Caco-2 (cell line): Measurements from ENCODE around the gene PRKAG1. TPM values are rescaled to one million over a fixed set of nuclear protein-coding genes. Genes with fewer than 3 reads are reported as not detected.
A peak's percentile ranks its signal among the peaks of the same experiment; 100 is the strongest.

Experiments
- BruUV-seq: library from RNA; stranded (reverse); fragments of 400-500 nt; replicated peaks from 2 replicates; lab custom pipeline; 2021; lab: Mats Ljungman, UMichigan
- CTCF ChIA-PET: fragments of 300-600 bp; sonication (Branson Sonifier 250); formaldehyde crosslinking; loops from one replicate; lab custom pipeline; 2022; ENCODE audit warnings: antibody characterized with exemption; lab: Charles Lee
- POLR2A ChIA-PET: fragments of 300-600 bp; sonication (Branson Sonifier 250); formaldehyde crosslinking; loops from one replicate; lab custom pipeline; 2022; ENCODE audit warnings: antibody characterized with exemption; lab: Charles Lee
- DNase-seq, 2 experiments: peaks; one replicate each; pipeline versions ENCODE4 v3.0.0 to v3.0.0-alpha.2; 2020 to 2022
- H3K27me3 ChIP-seq: replicated peaks from 2 replicates; pipeline ENCODE4 v1.6.0; 2011; ENCODE audit warnings: low read length; ENCODE audit not compliant: control insufficient read depth, insufficient read depth
- H3K36me3 ChIP-seq: 2 replicates; pipeline ENCODE4 v1.5.1; 2011; ENCODE audit warnings: low read length; ENCODE audit not compliant: control insufficient read depth, insufficient read depth
- H3K4me1 ChIP-seq: fragments of 250-450 bp; sonication (Bioruptor Pico); 2 replicates; pipeline ENCODE4 v1.5.1; 2020; ENCODE audit warnings: mild to moderate bottlenecking
- H3K4me3 ChIP-seq: 2 replicates; pipeline ENCODE4 v1.5.1; 2011; ENCODE audit warnings: low read depth, mild to moderate bottlenecking, control low read depth, low read length
- H3K9me3 ChIP-seq: fragments of 250-450 bp; sonication (Bioruptor Pico); 2 replicates; pipeline ENCODE4 v1.5.1; 2020; ENCODE audit warnings: mild to moderate bottlenecking, moderate library complexity
- H3K27ac Mint-ChIP-seq: one replicate; pipeline ENCODE4 v1.8.0; 2022; ENCODE audit warnings: mixed read lengths; ENCODE audit not compliant: unreplicated experiment
- H3K27me3 Mint-ChIP-seq: one replicate; pipeline ENCODE4 v1.8.0; 2022; ENCODE audit warnings: mixed read lengths; ENCODE audit not compliant: insufficient read depth, unreplicated experiment
- H3K36me3 Mint-ChIP-seq: one replicate; pipeline ENCODE4 v1.8.0; 2022; ENCODE audit warnings: mild to moderate bottlenecking, mixed read lengths; ENCODE audit not compliant: insufficient read depth, unreplicated experiment
- H3K4me1 Mint-ChIP-seq: one replicate; pipeline ENCODE4 v1.8.0; 2022; ENCODE audit warnings: low read depth, mixed read lengths; ENCODE audit not compliant: unreplicated experiment
- H3K4me3 Mint-ChIP-seq: one replicate; pipeline ENCODE4 v1.8.0; 2022; ENCODE audit warnings: mild to moderate bottlenecking, moderate library complexity, mixed read lengths; ENCODE audit not compliant: unreplicated experiment
- H3K9me3 Mint-ChIP-seq: one replicate; pipeline ENCODE4 v1.8.0; 2022; ENCODE audit warnings: mixed read lengths; ENCODE audit not compliant: unreplicated experiment
- intact Hi-C: fragments of 100-400 bp; cut with micrococcal nuclease; formaldehyde crosslinking; loops from one replicate; pipeline ENCODE4 v1.10.0; 2022; ENCODE audit not compliant: unreplicated experiment
- total RNA-seq: library from RNA; stranded (reverse); gene quantifications from 2 replicates; pipeline ENCODE4 v1.2.3, GENCODE V29; 2022
- TF ChIP-seq, protein P1 (sequence below), 2 experiments: fragments of 200-600 bp in 1 of 2; IDR thresholded peaks; 1 replicate in 1 of 2; 2 replicates in 1 of 2; pipeline versions ENCODE4 v1.5.1 to v1.8.0; 2011 to 2022; ENCODE audit warnings: antibody characterized with exemption in 1 of 2, control low read depth in 1 of 2, inconsistent platforms in 1 of 2, low read depth in 1 of 2, low read length in 1 of 2, mild to moderate bottlenecking in 1 of 2, moderate library complexity in 1 of 2; ENCODE audit not compliant: insufficient read depth in 1 of 2, severe bottlenecking in 1 of 2, unreplicated experiment in 1 of 2

The PRKAG1 gene
- total RNA-seq, 1 experiment from 2014 or later: 60.3 TPM

DNA sequence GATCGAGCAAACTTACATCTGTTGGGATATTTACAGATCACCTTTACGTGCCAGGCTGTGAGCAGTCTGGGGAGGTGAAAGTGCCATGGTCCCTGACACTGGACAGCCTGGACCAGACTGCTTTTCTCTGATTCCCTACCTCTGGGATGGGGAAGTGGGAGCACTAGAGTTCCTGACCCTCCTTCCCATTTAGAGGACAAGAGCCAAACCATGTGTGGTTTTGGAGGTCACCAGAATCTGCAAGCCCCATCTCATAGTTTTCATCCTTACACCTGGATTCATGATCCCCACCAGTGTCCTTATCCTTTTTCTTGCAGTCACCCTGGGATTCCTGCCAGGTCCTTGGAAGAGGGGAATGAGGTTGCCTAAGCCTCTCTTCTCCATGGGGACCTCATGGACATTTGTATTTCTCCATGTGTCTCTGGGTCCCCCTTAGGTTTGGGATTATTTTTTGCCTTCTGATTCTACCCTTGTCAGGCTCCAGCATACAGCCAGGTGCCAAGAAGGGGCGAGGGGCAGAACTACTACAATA, 45.6 kb downstream of the PRKAG1 start:
- Mint-ChIP-seq H3K27ac (no peak overlapping the region), H3K9me3 (no peaks in the 10 kb centered on the region), H3K4me3 (no peak overlapping the region), H3K4me1 (peaks cover 28% of the 10 kb centered on the region), H3K36me3 (peaks cover 6% of the 10 kb centered on the region), H3K27me3 (peaks cover 9% of the 10 kb centered on the region)
- intact Hi-C loops: no loop called here
- H3K4me3 ChIP-seq: no peak overlapping the region
- no TSS peak for BruUV-seq
- no peaks in the 10 kb centered on the region for H3K36me3 ChIP-seq
- ChIA-PET CTCF (no interaction called here), POLR2A (no interaction called here)
- no peak for DNase-seq
- no peaks in the 10 kb centered on the region; the same call in 1 of the 2 replicates for H3K27me3 ChIP-seq
- H3K9me3 ChIP-seq: no peaks in the 10 kb centered on the region
- TF ChIP-seq, protein P1, sequence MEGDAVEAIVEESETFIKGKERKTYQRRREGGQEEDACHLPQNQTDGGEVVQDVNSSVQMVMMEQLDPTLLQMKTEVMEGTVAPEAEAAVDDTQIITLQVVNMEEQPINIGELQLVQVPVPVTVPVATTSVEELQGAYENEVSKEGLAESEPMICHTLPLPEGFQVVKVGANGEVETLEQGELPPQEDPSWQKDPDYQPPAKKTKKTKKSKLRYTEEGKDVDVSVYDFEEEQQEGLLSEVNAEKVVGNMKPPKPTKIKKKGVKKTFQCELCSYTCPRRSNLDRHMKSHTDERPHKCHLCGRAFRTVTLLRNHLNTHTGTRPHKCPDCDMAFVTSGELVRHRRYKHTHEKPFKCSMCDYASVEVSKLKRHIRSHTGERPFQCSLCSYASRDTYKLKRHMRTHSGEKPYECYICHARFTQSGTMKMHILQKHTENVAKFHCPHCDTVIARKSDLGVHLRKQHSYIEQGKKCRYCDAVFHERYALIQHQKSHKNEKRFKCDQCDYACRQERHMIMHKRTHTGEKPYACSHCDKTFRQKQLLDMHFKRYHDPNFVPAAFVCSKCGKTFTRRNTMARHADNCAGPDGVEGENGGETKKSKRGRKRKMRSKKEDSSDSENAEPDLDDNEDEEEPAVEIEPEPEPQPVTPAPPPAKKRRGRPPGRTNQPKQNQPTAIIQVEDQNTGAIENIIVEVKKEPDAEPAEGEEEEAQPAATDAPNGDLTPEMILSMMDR (IDR thresholded peaks at IDR 0.05; ENCODE audit: insufficient read depth in 1 of 2, low read depth in 1 of 2, low read length in 1 of 2, severe bottlenecking in 1 of 2, unreplicated experiment in 1 of 2): no peak
- H3K4me1 ChIP-seq: peaks cover 36% of the 10 kb centered on the region

DNA sequence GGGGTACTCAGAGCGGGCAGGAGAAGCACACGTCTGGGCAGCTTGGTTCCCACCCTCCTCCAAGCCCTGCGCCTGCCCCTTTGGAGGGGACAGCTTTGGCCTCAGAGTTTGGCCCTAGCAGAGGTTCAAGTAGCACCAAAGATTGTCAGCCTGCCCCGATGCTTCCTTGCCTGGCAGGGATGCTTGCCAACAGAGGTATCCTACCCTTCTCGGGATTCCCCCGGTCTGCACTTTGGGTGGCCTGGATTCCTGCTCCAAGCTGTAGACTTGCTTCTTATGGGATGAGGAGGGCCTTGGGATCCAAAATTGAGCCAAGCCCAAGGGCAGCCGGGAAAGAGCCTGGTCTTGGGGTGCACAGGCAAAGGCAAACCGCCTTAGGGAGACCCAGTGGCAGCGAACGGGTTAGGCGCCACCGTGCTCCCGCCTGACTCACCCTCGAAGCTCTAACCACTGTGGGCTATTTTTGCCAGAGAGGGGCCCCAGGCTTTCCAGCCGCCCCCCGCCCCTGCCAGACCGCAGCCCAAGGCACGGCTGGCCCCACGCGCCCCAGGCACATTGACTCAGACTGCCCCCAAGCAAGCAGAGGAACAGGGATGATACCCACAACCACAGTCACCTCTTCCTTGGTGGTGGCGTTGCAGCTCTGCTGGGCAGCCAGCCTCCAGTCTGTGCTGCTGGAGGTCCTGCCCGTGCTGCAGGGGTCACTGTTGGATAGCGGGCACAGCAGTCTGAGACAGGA, 46.2 kb downstream of the PRKAG1 start:
- no TSS peak for BruUV-seq
- ChIA-PET CTCF (interaction anchor here (0.5 to 1.6 kb wide), 3 partner anchors 19 to 119 kb away, joined by 3 to 10 read pairs (median 4); no protein-coding TSS in a partner anchor), POLR2A (no interaction called here)
- Histone ChIP-seq H3K4me3 (no peak overlapping the region), H3K27me3 (no peaks in the 10 kb centered on the region), H3K9me3 (no peaks in the 10 kb centered on the region), H3K36me3 (no peaks in the 10 kb centered on the region), H3K4me1 (peaks cover 29% of the 10 kb centered on the region)
- Mint-ChIP-seq H3K9me3 (no peaks in the 10 kb centered on the region), H3K27ac (peak overlapping the region; percentile 7), H3K4me3 (peak overlapping the region; percentile 77), H3K4me1 (peaks cover 22% of the 10 kb centered on the region), H3K36me3 (no peaks in the 10 kb centered on the region), H3K27me3 (peaks cover 4% of the 10 kb centered on the region)
- TF ChIP-seq, protein P1 (IDR thresholded peaks at IDR 0.05; ENCODE audit: insufficient read depth in 1 of 2, low read depth in 1 of 2, low read length in 1 of 2, severe bottlenecking in 1 of 2, unreplicated experiment in 1 of 2): no peak
- intact Hi-C loops: no loop called here
- DNase-seq: no peak

DNA sequence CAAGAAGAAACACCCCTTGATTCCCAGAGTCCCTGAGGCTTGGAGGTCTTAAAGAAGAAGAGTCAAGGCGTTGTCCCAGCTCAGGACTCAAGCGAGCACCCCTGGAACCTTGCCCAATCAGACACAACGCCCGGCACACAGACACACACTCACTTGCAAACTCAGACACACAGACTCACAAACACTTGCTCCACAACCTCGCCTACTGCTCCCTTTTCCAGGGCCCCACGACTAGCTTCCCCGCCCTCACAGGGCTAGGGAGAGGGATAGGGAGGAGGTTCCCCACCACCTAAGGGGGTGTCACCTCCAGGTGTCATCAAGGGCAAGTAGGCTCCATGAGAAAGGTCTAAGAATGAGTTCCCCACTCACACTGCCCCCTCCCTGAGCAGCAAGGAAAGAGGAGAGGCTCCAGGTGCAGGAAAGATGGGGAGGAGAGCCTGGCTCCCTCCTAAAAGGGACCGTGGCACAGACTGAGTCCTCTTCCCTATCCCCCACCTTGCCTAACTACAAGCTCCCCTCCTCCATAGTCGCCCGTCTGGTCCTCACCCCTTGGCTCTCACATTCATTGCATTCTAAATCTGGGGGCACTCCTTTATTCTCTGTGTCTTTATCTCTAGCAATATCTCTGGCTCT, 47.8 kb downstream of the PRKAG1 start:
- BruUV-seq: no TSS peak
- Mint-ChIP-seq H3K4me1 (peaks cover 18% of the 10 kb centered on the region), H3K36me3 (no peaks in the 10 kb centered on the region), H3K27me3 (peaks cover 3% of the 10 kb centered on the region), H3K4me3 (peak overlapping the region; percentile 77), H3K27ac (peak overlapping the region; percentile 7), H3K9me3 (no peaks in the 10 kb centered on the region)
- intact Hi-C loops: loop anchor here (1.0 to 2.0 kb wide), 2 partner anchors 9 to 14 kb away; partner anchors contain the start of gene ARF3
- no peak for DNase-seq
- no peaks in the 10 kb centered on the region for H3K9me3 ChIP-seq
- H3K4me1 ChIP-seq: peaks cover 25% of the 10 kb centered on the region
- ChIA-PET POLR2A (interaction anchor here (1.0 kb wide), 1 partner anchor 13 kb away, joined by 4 read pairs; the partner anchor contains the start of gene ARF3), CTCF (interaction anchor here (0.7 to 1.6 kb wide), 7 partner anchors 9 to 896 kb away, joined by 3 to 13 read pairs (median 4); no protein-coding TSS in a partner anchor)
- H3K4me3 ChIP-seq: peak overlapping the region; percentile 46
- H3K27me3 ChIP-seq: no peaks in the 10 kb centered on the region
- TF ChIP-seq, protein P1 (IDR thresholded peaks at IDR 0.05; ENCODE audit: insufficient read depth in 1 of 2, low read depth in 1 of 2, low read length in 1 of 2, severe bottlenecking in 1 of 2, unreplicated experiment in 1 of 2): no peak
- H3K36me3 ChIP-seq: no peaks in the 10 kb centered on the region
